Measurements from ENCODE around the gene PRR3. TPM values are rescaled to one million over a fixed set of nuclear protein-coding genes. Genes with fewer than 3 reads are reported as not detected.

PRR3 gene
- total RNA-seq, 2 donors from 2014 or later, result 3.9 to 7.2 TPM

GRCh38 chr6:30601815-30602641 is 44.9 kb downstream of the PRR3 start:
- Histone ChIP-seq H3K27ac (no peak overlapping the region), H3K9me3 (no peaks in the 10 kb centered on the region), H3K27me3 (no peaks in the 10 kb centered on the region), H3K36me3 (peaks cover 42% of the 10 kb centered on the region), H3K9ac (ENCODE audit: low read depth in 2 of 2, low read length in 2 of 2) (no peak overlapping the region), H3K4me1 (no peaks in the 10 kb centered on the region), H3K4me3 (no peak overlapping the region)
- no peak for DNase-seq
- TF ChIP-seq CTCF (IDR thresholded peaks at IDR 0.05), result no peak
- intact Hi-C loops (cut with DNase I), result loop anchor here (5.0 kb wide), 1 partner anchor 55 kb away; no protein-coding TSS in a partner anchor

- Histone ChIP-seq H3K36me3 (peaks cover 52% of the 10 kb centered on the region), H3K4me3 (no peak overlapping the region), H3K27ac (no peak overlapping the region), H3K4me1 (no peaks in the 10 kb centered on the region), H3K9ac (ENCODE audit: low read depth in 2 of 2, low read length in 2 of 2) (no peak overlapping the region), H3K9me3 (no peaks in the 10 kb centered on the region), H3K27me3 (no peaks in the 10 kb centered on the region)
- no peak for DNase-seq
- TF ChIP-seq CTCF (IDR thresholded peaks at IDR 0.05), result no peak
- intact Hi-C loops (cut with DNase I), result loop anchor here (5.0 kb wide), 1 partner anchor 57 kb away; no protein-coding TSS in a partner anchor
Observed at GRCh38 chr6:30603961-30604360, 46.9 kb downstream of the PRR3 start.

GRCh38 chr6:30610065-30610464 is 53.0 kb downstream of the PRR3 start:
- Histone ChIP-seq H3K9me3 (no peaks in the 10 kb centered on the region), H3K36me3 (peaks cover 28% of the 10 kb centered on the region), H3K27ac (no peak overlapping the region), H3K4me1 (peaks cover 4% of the 10 kb centered on the region), H3K9ac (ENCODE audit: low read depth in 2 of 2, low read length in 2 of 2) (peak overlapping the region in 1 of 2 donors; percentile 23), H3K4me3 (no peak overlapping the region), H3K27me3 (no peaks in the 10 kb centered on the region)
- TF ChIP-seq CTCF (IDR thresholded peaks at IDR 0.05), result no peak
- DNase-seq, result no peak
- intact Hi-C loops (cut with DNase I), result no loop called here

- Histone ChIP-seq H3K9ac (ENCODE audit: low read depth in 2 of 2, low read length in 2 of 2) (no peak overlapping the region), H3K4me3 (no peak overlapping the region), H3K4me1 (peaks cover 4% of the 10 kb centered on the region), H3K27ac (no peak overlapping the region), H3K9me3 (no peaks in the 10 kb centered on the region), H3K36me3 (peaks cover 19% of the 10 kb centered on the region), H3K27me3 (no peaks in the 10 kb centered on the region)
- intact Hi-C loops (cut with DNase I), result no loop called here
- TF ChIP-seq CTCF (IDR thresholded peaks at IDR 0.05), result no peak
- no peak for DNase-seq
Observed at GRCh38 chr6:30611150-30611855, 54.2 kb downstream of the PRR3 start.

- Histone ChIP-seq H3K9ac (ENCODE audit: low read depth in 2 of 2, low read length in 2 of 2) (no peak overlapping the region), H3K27me3 (no peaks in the 10 kb centered on the region), H3K9me3 (no peaks in the 10 kb centered on the region), H3K36me3 (peaks cover 14% of the 10 kb centered on the region), H3K4me3 (no peak overlapping the region), H3K4me1 (peaks cover 4% of the 10 kb centered on the region), H3K27ac (no peak overlapping the region)
- DNase-seq, result no peak
- TF ChIP-seq CTCF (IDR thresholded peaks at IDR 0.05), result no peak
- intact Hi-C loops (cut with DNase I), result no loop called here
Observed at GRCh38 chr6:30611856-30612194, 54.7 kb downstream of the PRR3 start.

Measured in colonic mucosa (tissue), 4 donors.